ENCODE measurements around the gene BRINP3. TPM values are rescaled to one million over a fixed set of nuclear protein-coding genes. Genes with fewer than 3 reads are reported as not detected.

The BRINP3 gene
- total RNA-seq, 2 experiments from 2014 or later: not detected

DNA sequence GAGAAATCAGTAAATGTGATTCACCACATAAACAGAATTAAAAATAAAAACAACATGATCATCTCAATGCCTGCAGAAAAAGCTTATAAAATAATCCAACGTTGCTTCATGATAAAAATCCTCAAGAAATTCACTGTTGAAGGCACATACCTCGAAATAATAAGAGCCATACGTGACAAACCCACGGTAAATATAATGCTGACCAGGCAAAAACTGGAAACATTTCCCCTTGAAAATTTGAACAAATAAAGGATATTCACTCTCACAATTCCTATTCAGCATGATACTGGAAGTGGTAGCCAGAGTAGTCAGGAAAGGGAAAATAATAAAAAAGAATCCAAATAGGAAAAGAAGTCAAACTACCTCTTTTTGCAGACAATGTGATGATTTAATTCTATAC, 148.8 kb downstream of the BRINP3 start:
- no peak for ATAC-seq

DNA sequence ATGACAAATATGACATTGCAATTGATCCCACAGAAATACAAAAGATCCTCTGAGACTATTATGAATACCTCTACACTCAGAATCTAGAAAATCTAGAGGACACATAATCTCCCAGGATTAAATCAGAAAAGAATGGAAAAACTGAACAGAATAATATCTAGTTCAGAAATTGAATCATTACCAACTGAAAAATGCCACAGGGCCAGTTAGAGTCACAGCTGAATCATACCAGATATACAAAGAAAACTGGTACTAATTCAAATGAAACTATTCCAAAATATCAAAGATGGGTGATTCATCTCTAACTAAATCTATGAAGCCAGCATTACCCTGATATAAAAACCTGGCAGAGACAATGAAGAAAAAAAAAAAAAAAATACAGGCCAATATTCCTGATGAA, 149.3 kb downstream of the BRINP3 start:
- Mint-ChIP-seq H3K27ac (no peak overlapping the region), H3K9me3 (ENCODE audit: low read depth) (peaks cover 4% of the 10 kb centered on the region), H3K27me3 (no peaks in the 10 kb centered on the region), H3K4me3 (no peak overlapping the region), H3K36me3 (no peaks in the 10 kb centered on the region), H3K4me1 (no peaks in the 10 kb centered on the region)
- CTCF ChIA-PET: no interaction called here
- DNase-seq (no peak), ATAC-seq (no peak)

More for the DNA sequence above, 148.8 kb downstream of the BRINP3 start:
- Mint-ChIP-seq H3K36me3 (no peaks in the 10 kb centered on the region), H3K4me1 (no peaks in the 10 kb centered on the region), H3K4me3 (no peak overlapping the region), H3K27ac (no peak overlapping the region), H3K27me3 (no peaks in the 10 kb centered on the region), H3K9me3 (ENCODE audit: low read depth) (peaks cover 4% of the 10 kb centered on the region)
- CTCF ChIA-PET: no interaction called here
- DNase-seq: no peak

DNA sequence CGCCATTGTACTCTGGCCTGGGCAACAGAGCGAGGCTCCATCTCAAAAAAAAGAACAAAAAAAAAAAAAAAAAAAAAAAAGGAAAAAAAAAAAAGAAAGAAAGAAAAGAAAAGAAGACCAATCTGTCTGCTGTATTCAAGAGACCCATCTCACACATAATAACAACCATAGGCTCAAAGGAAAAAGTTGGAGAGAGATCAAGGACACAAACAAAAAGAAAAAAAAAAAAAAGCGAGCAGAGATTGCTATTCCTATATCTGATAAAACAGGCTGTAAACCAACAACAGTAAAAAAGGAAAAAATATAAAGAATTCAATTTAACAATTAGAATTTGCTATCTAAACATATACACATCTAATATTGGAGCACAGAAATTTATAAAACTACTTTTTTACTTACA, 150.4 kb downstream of the BRINP3 start:
- peaks cover 4% of the 10 kb centered on the region for H3K9me3 Mint-ChIP-seq (ENCODE audit: low read depth)
- H3K27me3 Mint-ChIP-seq: no peaks in the 10 kb centered on the region
- ATAC-seq (no peak), DNase-seq (no peak)
- H3K27ac Mint-ChIP-seq: no peak overlapping the region
- H3K36me3 Mint-ChIP-seq: no peaks in the 10 kb centered on the region
- CTCF ChIA-PET: no interaction called here
- no peak overlapping the region for H3K4me3 Mint-ChIP-seq
- H3K4me1 Mint-ChIP-seq: no peaks in the 10 kb centered on the region

DNA sequence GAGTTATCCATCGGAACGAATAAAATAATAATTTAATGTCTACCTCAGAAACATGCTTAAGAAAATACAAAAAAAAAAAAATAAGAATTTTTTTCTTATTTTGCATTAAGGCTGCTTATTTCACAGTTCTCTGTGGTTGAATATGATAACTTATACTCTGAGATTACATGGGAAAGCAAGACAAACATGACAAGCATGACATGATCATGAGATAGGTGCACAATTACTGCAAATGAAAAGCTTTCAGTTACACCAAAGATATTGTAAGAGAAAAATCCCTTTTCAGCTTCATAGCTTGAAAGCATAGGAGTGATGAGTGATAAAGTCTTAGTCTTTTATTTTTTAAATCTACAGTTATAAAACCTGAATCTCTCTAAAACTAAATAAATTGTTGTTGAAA, 154.1 kb downstream of the BRINP3 start:
- Mint-ChIP-seq H3K4me1 (no peaks in the 10 kb centered on the region), H3K27me3 (no peaks in the 10 kb centered on the region), H3K4me3 (no peak overlapping the region), H3K27ac (no peak overlapping the region), H3K9me3 (ENCODE audit: low read depth) (peaks cover 4% of the 10 kb centered on the region), H3K36me3 (no peaks in the 10 kb centered on the region)
- DNase-seq (no peak), ATAC-seq (no peak)
- CTCF ChIA-PET: no interaction called here

DNA sequence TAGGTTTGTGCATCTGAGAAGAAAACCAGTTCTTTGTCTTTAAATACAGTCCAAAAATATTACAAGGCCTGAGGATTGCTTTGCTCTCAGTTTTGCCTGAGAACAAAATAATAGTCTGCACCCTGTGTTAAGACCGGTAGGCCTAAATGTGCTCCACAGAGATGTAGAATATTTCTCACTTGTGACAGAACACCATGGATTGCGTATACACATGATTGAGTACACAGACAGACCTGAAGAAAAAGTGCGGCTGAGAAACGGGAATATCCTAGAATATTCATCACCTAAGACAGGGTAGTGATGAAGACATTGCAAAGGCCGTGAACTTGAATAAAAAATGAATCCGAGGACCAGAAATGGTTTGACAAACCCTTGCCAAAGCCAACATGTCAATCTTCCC, 155.4 kb downstream of the BRINP3 start:
- Mint-ChIP-seq H3K9me3 (ENCODE audit: low read depth) (peaks cover 4% of the 10 kb centered on the region), H3K4me1 (no peaks in the 10 kb centered on the region), H3K4me3 (no peak overlapping the region), H3K27me3 (no peaks in the 10 kb centered on the region), H3K36me3 (no peaks in the 10 kb centered on the region), H3K27ac (no peak overlapping the region)
- CTCF ChIA-PET: no interaction called here
- ATAC-seq (no peak), DNase-seq (no peak)

DNA sequence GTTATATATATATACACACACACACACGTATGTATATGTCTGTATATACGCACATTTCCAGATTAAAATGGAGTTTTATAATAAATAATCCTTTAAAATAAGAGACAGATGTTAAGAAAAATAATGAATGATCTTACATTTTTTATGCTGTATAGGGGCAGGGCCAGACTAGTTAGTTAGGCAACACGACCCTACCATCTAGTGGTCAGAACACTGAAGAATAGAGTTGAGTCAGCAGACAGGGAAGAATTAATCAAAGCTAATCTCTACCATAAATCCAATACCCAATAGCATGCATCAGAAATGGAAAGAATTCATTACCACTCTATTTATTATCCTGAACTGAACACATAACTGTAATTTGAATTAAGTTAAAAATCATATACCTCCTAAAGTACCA, 156.7 kb downstream of the BRINP3 start:
- H3K27ac Mint-ChIP-seq: no peak overlapping the region
- no peak overlapping the region for H3K4me3 Mint-ChIP-seq
- H3K4me1 Mint-ChIP-seq: no peaks in the 10 kb centered on the region
- no peaks in the 10 kb centered on the region for H3K27me3 Mint-ChIP-seq
- no peaks in the 10 kb centered on the region for H3K36me3 Mint-ChIP-seq
- peaks cover 5% of the 10 kb centered on the region for H3K9me3 Mint-ChIP-seq (ENCODE audit: low read depth)
- CTCF ChIA-PET: no interaction called here
- no peak for DNase-seq
- ATAC-seq: no peak

DNA sequence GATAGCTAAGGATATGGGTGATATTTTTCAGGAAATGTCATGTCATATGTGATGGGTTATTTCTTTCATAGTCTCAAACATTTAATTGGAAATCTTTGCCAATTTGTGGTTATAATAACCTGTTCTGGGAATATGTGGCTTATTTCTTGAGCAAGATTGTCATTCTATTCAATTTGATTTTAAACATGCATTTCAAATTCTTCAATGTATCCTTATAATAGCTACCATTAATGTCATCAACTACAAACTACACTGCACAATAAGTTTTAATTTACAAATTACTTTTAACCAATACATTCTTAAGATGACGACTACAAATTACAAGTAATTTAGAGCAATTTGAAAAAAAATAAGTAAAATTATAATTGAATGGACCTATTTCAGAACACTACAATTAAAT, 164.9 kb downstream of the BRINP3 start:
- no peak for DNase-seq
- H3K4me3 Mint-ChIP-seq: no peak overlapping the region
- no peaks in the 10 kb centered on the region for H3K4me1 Mint-ChIP-seq
- H3K27me3 Mint-ChIP-seq: no peaks in the 10 kb centered on the region
- ATAC-seq: no peak
- H3K27ac Mint-ChIP-seq: no peak overlapping the region
- CTCF ChIA-PET: no interaction called here
- H3K9me3 Mint-ChIP-seq (ENCODE audit: low read depth): peaks cover 8% of the 10 kb centered on the region
- no peaks in the 10 kb centered on the region for H3K36me3 Mint-ChIP-seq

DNA sequence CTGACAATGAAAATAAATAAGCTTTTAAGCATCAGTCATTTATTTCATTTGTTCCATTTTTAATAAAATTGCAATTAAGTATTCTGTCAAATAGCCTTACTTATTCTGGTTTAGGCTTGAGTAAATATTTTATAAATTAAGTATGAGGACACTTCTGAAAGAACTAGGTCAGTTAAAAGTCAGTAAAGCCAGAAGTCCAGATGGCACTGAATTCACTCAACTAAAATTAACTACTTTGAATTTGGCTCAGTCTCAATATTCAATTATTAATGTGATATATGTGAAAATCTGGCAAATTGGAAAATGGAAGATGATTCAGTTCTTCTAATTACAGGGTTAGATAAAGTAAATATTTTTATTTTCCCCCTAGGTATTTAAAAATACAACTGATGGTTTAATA, 174.2 kb downstream of the BRINP3 start:
- CTCF ChIA-PET: no interaction called here
- Mint-ChIP-seq H3K4me1 (no peaks in the 10 kb centered on the region), H3K36me3 (no peaks in the 10 kb centered on the region), H3K9me3 (ENCODE audit: low read depth) (no peaks in the 10 kb centered on the region), H3K27ac (no peak overlapping the region), H3K4me3 (no peak overlapping the region), H3K27me3 (no peaks in the 10 kb centered on the region)
- no peak for ATAC-seq
- no peak for DNase-seq

DNA sequence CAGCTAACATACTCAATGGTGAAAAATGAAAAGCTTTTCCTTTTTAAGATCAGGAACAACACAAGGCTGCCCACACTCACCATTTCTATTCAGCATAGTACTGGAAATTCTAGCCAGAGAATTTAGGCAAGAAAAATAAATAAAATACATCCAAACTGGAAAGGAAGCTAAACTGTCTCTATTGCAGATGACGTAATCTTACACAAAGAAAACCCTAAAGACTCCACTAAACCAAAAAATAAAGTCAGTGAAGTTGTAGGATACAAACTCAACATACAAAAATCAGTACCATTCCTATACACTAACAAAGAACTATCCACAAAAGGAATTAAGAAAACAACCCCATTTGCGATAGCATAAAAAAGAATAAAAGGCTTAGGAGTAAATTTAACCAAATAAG, 181.2 kb downstream of the BRINP3 start:
- Mint-ChIP-seq H3K27ac (no peak overlapping the region), H3K4me1 (no peaks in the 10 kb centered on the region), H3K27me3 (no peaks in the 10 kb centered on the region), H3K9me3 (ENCODE audit: low read depth) (peaks cover 3% of the 10 kb centered on the region), H3K36me3 (no peaks in the 10 kb centered on the region), H3K4me3 (no peak overlapping the region)
- no peak for DNase-seq
- CTCF ChIA-PET: no interaction called here
- ATAC-seq: no peak

DNA sequence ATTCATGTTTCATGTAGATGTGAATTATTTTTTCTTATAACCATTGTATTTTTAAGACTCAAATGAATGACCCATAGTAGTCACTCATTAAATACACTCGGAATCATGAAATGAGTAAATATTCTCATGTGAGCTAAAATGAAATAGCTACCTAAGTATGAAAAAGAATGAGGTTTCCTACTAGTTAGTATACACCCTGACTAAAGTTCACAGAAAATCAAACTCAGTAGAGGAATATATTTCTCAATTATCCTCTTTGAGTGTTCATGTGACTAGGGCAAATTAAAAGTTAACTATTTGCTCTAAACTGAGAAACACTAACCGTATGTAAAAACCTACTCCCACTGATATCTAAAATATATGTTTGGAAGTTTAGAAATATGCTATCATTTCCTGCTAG, 187.8 kb downstream of the BRINP3 start:
- Mint-ChIP-seq H3K27ac (no peak overlapping the region), H3K4me3 (no peak overlapping the region), H3K27me3 (no peaks in the 10 kb centered on the region), H3K36me3 (no peaks in the 10 kb centered on the region), H3K4me1 (no peaks in the 10 kb centered on the region), H3K9me3 (ENCODE audit: low read depth) (peaks cover 7% of the 10 kb centered on the region)
- CTCF ChIA-PET: no interaction called here
- ATAC-seq: no peak
- DNase-seq: no peak

DNA sequence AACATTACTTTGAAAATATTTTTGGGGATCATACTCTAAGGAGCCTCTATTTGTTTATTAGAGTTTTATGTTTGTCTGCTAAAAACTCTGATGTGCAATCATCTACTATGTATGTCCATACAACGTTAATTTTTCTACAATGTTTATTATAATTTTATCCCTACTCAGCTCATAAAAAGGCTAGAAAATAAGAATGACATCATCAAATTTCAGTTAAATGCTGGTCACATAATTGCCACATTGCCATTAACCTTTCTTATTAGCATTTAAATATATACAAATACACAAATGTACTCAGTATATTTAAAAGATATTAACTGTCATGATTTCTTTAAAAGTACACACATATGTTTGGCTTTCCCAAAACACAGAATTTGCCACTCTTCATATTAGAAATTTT, 191.6 kb downstream of the BRINP3 start:
- no peak for DNase-seq
- peaks cover 4% of the 10 kb centered on the region for H3K9me3 Mint-ChIP-seq (ENCODE audit: low read depth)
- CTCF ChIA-PET: no interaction called here
- no peaks in the 10 kb centered on the region for H3K4me1 Mint-ChIP-seq
- H3K27ac Mint-ChIP-seq: no peak overlapping the region
- no peaks in the 10 kb centered on the region for H3K27me3 Mint-ChIP-seq
- no peak for ATAC-seq
- H3K36me3 Mint-ChIP-seq: no peaks in the 10 kb centered on the region
- H3K4me3 Mint-ChIP-seq: no peak overlapping the region

DNA sequence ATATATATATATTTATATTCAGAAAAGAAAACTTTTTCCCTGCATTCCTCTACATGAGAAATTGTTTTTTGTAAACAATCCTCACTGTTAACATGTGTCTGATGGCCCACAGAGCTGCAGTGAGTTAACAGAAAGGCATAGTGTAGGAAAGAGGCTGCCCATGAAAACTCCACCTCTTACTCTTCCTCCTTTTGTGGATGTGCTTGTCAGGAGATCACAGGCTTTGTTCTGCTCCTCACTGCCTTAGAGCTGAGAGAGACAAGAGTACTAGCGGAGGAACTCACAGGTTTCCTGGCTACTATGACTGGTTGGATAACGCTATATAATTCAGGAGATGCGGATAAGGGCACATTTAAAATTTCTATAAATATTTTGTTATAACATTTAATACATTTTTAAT, 200.6 kb downstream of the BRINP3 start:
- CTCF ChIA-PET: no interaction called here
- DNase-seq: no peak
- Mint-ChIP-seq H3K27me3 (no peaks in the 10 kb centered on the region), H3K27ac (no peak overlapping the region), H3K4me3 (no peak overlapping the region), H3K4me1 (no peaks in the 10 kb centered on the region), H3K9me3 (ENCODE audit: low read depth) (peaks cover 4% of the 10 kb centered on the region), H3K36me3 (no peaks in the 10 kb centered on the region)
- no peak for ATAC-seq

DNA sequence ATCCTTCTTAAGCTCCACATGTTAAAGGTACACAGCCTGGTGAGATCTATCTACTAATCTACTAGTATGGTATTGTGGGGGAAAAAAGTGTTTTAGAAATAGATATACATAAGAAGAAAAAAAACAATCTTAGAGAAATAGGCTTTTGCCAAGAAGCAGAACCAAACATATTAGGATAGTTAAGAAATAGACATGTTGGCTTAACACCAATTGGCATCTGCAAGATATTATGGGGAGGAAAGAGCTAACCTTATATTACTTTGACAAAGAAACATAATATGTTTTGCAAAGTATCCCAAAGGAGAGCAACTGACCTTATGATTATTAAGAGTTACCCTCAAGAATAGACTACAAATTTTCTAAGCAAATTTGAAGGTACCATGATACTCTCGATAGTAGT, 202.9 kb downstream of the BRINP3 start:
- CTCF ChIA-PET: no interaction called here
- no peaks in the 10 kb centered on the region for H3K36me3 Mint-ChIP-seq
- H3K27ac Mint-ChIP-seq: no peak overlapping the region
- peaks cover 2% of the 10 kb centered on the region for H3K9me3 Mint-ChIP-seq (ENCODE audit: low read depth)
- DNase-seq (no peak), ATAC-seq (no peak)
- H3K4me1 Mint-ChIP-seq: no peaks in the 10 kb centered on the region
- H3K4me3 Mint-ChIP-seq: no peak overlapping the region
- H3K27me3 Mint-ChIP-seq: no peaks in the 10 kb centered on the region

DNA sequence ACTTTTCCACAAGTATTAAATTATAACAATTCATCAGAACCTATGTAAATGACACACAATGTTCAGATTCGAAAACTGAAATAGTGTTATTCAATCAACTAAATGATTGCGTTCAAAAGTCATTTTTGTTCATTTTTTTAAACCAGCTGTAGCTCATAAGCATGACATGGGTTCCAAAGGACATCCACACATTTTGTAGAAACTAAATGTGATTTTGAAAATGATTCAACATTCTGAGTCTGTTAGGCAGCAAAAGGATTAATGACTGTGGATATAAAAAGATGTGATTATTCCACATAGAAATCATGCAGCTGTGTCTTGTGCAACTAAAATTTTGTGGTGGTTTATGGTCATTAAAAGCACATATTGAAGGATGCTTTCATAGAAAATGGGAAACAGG, 204.5 kb downstream of the BRINP3 start:
- no peaks in the 10 kb centered on the region for H3K4me1 Mint-ChIP-seq
- DNase-seq (no peak), ATAC-seq (no peak)
- no peak overlapping the region for H3K4me3 Mint-ChIP-seq
- no peak overlapping the region for H3K27ac Mint-ChIP-seq
- no peaks in the 10 kb centered on the region for H3K27me3 Mint-ChIP-seq
- CTCF ChIA-PET: no interaction called here
- no peaks in the 10 kb centered on the region for H3K9me3 Mint-ChIP-seq (ENCODE audit: low read depth)
- H3K36me3 Mint-ChIP-seq: no peaks in the 10 kb centered on the region

DNA sequence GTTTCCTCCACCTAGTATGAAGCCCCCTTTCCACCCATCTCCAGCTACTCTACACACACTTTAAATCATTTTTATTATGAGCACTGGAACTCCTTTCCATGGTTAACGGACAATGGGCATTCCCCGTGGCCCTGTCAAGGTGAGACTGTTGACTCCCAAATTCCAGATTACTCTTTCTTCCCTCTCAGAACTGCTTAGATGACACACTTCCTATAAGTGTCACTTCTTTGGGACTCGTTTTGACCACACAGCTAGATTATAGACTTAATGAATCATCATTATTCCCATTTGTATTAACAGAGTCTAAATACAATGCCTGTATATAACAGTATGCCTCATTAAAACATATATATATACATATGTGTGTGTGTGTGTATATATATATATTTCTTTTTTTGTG, 215.1 kb downstream of the BRINP3 start:
- Mint-ChIP-seq H3K36me3 (no peaks in the 10 kb centered on the region), H3K9me3 (ENCODE audit: low read depth) (peaks cover 5% of the 10 kb centered on the region), H3K4me3 (no peak overlapping the region), H3K27me3 (no peaks in the 10 kb centered on the region), H3K27ac (no peak overlapping the region), H3K4me1 (no peaks in the 10 kb centered on the region)
- ATAC-seq: no peak
- DNase-seq: no peak
- CTCF ChIA-PET: no interaction called here

Measured in activated CD8-positive, alpha-beta memory T cell treated with anti-CD3 and anti-CD28 coated beads, Interleukin-2, amount 10 ng/mL, durations not matched to agents 7 days and 5 days (primary cell).